Kidney epithelial cell (primary cell): ENCODE results near the gene DCDC2C. TPM values are rescaled to one million over a fixed set of nuclear protein-coding genes. Genes with fewer than 3 reads are reported as not detected.

Experiments used
- DNase-seq: peaks from one replicate; pipeline ENCODE4 v3.0.0-alpha.2; 2010; ENCODE audit warnings: low read depth
- H3K27me3 ChIP-seq: 2 replicates; pipeline ENCODE4 v1.6.0; 2011; ENCODE audit warnings: low read length; ENCODE audit not compliant: control insufficient read depth, insufficient read depth
- H3K36me3 ChIP-seq: 2 replicates; pipeline ENCODE4 v1.5.1; 2011; ENCODE audit warnings: low read length; ENCODE audit not compliant: control insufficient read depth, insufficient read depth
- H3K4me3 ChIP-seq: 2 replicates; pipeline ENCODE4 v1.5.1; 2011; ENCODE audit warnings: low read depth, mild to moderate bottlenecking, control low read depth, low read length
- total RNA-seq: library from RNA; depleted of rRNA; stranded (reverse); fragments of >200 nt; gene quantifications from 2 replicates; pipeline ENCODE4 v1.2.3, GENCODE V29; 2015
- TF ChIP-seq, protein P1 (sequence below): IDR thresholded peaks from 2 replicates; pipeline ENCODE4 v1.5.1; 2011; ENCODE audit warnings: mild to moderate bottlenecking, moderate library complexity, low read length, control low read depth, inconsistent platforms; ENCODE audit not compliant: insufficient read depth, poor library complexity, severe bottlenecking

The DCDC2C gene
- total RNA-seq, 1 donor from 2014 or later, result not detected

DNA sequence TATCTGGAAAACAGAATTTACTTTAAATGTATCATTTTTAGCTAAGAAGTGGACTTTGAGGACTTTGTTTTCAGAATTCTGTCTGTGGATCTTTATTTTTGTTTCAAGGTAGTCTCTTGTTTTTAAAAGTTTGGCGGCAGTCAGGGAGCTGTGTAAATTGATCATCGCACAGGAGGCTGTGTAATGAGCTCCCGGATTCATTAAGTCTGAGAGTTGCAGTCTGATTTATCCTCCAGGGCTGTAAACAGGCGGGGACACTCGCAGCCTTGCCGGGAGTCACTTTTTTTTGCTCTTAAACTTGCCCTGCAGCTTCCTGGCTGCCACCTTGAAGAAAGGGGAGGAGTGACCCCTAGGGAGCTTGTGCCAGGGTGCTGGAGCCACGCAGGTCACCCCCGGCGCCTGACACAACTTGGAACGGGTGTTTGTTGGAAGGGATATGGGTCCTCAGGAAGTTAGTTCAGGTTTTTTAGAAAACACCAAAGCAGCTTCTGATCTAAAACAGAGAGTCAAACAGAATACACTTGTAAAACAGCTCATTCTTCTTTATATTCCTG is 76.2 kb downstream of the DCDC2C start:
- Histone ChIP-seq H3K4me3 (no peak overlapping the region), H3K36me3 (no peaks in the 10 kb centered on the region), H3K27me3 (peaks cover 4% of the 10 kb centered on the region)
- TF ChIP-seq, protein P1, sequence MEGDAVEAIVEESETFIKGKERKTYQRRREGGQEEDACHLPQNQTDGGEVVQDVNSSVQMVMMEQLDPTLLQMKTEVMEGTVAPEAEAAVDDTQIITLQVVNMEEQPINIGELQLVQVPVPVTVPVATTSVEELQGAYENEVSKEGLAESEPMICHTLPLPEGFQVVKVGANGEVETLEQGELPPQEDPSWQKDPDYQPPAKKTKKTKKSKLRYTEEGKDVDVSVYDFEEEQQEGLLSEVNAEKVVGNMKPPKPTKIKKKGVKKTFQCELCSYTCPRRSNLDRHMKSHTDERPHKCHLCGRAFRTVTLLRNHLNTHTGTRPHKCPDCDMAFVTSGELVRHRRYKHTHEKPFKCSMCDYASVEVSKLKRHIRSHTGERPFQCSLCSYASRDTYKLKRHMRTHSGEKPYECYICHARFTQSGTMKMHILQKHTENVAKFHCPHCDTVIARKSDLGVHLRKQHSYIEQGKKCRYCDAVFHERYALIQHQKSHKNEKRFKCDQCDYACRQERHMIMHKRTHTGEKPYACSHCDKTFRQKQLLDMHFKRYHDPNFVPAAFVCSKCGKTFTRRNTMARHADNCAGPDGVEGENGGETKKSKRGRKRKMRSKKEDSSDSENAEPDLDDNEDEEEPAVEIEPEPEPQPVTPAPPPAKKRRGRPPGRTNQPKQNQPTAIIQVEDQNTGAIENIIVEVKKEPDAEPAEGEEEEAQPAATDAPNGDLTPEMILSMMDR, result no peak
- DNase-seq, result no peak

DNA sequence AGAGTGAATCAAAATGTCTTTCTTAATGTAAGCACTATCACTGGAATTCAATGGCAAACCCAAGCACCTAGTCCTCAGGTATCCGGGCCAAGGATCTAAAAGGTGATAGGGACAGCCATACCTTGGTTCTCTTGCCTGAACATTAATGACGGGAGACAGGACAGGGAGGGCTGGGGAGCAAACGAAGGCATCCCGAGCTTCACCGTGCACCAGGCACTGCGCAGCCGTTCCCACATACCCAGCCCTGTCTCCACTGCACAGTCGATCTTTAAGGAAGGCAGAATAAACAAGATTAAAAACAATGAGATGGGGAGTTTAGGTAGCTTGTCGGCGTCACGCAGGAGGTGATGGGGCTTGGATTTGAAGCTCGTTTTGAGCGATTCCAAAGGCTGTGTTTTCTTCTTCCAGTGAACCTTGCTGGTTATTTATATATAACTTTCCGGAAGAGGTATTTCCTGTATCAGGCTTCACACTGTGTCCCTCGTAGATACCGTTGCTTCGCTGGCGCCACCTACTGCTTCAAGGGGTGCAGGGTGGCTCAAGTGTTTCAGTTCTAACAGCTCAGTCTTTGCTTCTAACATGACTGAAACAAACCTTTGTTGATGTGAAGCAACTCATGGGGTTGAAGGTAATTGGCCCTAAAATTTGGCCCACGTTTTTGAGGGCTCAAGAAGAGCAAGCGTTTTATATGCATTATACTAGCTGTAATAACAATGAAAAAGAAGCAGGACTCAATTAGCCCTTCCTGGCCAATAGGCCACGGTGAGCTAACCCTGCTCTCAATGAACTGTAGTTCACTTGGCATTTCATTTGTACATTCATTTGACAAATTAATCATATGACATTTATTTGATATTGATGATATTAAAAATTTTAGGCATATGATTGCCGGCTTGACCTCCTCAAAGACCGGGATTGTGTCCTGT is 77.4 kb downstream of the DCDC2C start:
- no peak for DNase-seq

DNA sequence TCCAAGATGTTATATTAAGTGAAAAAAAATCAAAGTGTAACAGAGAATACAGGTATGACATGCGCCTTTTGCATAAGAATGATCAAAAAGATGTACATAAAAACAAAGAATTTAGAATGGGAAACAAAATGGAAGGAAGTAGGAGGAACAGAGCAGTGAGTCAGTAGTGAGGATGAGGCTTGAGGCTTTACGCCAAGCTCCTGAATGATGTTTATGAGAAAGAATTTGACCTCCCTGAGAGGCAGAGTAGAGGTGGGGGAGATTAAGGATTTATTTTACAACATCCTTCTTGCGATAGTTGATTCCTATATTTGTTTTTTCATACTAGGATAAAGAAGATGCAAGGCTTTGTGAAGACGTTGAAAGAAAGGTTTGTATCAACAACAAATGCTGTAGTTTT is 81.4 kb downstream of the DCDC2C start:
- TF ChIP-seq, protein P1, result no peak
- DNase-seq, result no peak
- Histone ChIP-seq H3K4me3 (no peak overlapping the region), H3K27me3 (no peaks in the 10 kb centered on the region), H3K36me3 (no peaks in the 10 kb centered on the region)

More for the DNA sequence above, 77.4 kb downstream of the DCDC2C start:
- no peaks in the 10 kb centered on the region for H3K36me3 ChIP-seq
- TF ChIP-seq, protein P1, result peak; percentile 89
- H3K27me3 ChIP-seq, result peaks cover 4% of the 10 kb centered on the region
- no peak overlapping the region for H3K4me3 ChIP-seq

DNA sequence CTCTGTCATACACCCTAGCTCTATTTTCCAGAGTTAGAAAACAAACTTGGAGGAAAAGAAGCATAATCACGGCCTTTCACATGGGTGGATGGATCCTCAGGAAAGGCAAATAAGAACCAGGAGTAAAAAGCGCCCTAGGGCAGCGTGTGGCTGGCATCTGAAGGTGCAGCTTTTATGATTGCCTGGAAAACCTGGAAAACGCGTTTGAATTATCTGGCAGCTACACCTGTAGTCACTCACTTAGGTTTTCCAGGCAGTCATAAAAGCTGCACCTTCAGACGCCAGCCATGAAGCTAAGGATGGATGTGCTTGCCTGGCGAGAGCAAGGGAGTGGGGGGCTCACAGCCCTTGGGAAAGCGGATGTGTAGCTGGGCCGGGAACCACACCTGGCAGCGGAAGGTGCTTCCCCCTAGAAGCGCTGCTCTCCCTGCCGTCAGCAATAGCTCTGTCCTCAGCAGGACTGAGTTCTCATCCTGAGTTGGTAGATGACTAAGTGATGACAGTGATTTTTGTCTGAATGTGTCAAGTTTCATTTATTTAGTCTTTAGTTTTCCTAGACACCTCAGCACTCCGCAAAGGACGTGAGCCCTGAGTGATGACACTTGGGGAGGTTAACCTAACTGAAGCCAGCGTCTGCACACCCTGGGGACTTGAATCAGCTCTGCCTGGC is 82.0 kb downstream of the DCDC2C start:
- H3K4me3 ChIP-seq, result no peak overlapping the region
- DNase-seq, result no peak

DNA sequence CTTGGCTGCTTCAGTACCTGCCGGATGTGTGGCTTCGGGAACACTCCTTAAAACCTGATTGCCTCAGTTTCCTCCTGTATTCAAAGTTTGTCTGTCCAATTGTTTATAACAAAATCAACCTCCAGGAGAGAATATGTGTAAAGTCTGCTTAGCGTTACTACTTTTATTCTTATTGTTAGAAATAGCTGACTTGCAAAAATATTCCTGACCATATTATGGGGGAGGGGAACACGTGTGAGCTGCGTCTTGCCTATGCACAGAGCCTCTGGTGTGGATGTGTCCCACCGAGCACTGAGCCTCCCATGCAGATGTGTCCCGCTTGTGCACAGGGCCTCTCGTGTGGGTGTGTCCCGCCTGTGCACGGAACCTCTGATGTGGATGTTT is 82.5 kb downstream of the DCDC2C start:
- TF ChIP-seq, protein P1, result no peak
- Histone ChIP-seq H3K27me3 (no peaks in the 10 kb centered on the region), H3K4me3 (no peak overlapping the region), H3K36me3 (no peaks in the 10 kb centered on the region)
- no peak for DNase-seq

More for the DNA sequence above, 82.0 kb downstream of the DCDC2C start:
- TF ChIP-seq, protein P1, result no peak
- no peaks in the 10 kb centered on the region for H3K36me3 ChIP-seq
- no peaks in the 10 kb centered on the region for H3K27me3 ChIP-seq
